Neural cell (in vitro differentiated cells): ENCODE results near the gene PRSS33. TPM values are rescaled to one million over a fixed set of nuclear protein-coding genes. Genes with fewer than 3 reads are reported as not detected.

Source experiments
- H2AFZ ChIP-seq: fragments of 200-600, 300-800 bp; sonication (generic), shearing (Covaris generic); 2 replicates; pipeline ENCODE4 v1.6.0; 2014; ENCODE audit warnings: low read depth, mild to moderate bottlenecking, antibody characterized with exemption, low read length, moderate library complexity
- H3F3A ChIP-seq: fragments of 200-600 bp; shearing (Covaris generic); 2 replicates; pipeline ENCODE4 v1.6.1; 2016; ENCODE audit warnings: mild to moderate bottlenecking, moderate library complexity, mixed read lengths, antibody characterized with exemption, low read length; ENCODE audit not compliant: insufficient read depth, poor library complexity, severe bottlenecking
- H3K27ac ChIP-seq: fragments of 200-600, 300-800 bp; sonication (generic), shearing (Covaris generic); 2 replicates; pipeline ENCODE4 v1.5.1; 2014; ENCODE audit warnings: mild to moderate bottlenecking, low read length, moderate library complexity
- H3K27me3 ChIP-seq: fragments of 300-800, 200-600 bp; sonication (generic), shearing (Covaris generic); 2 replicates; pipeline ENCODE4 v1.6.0; 2014; ENCODE audit warnings: mild to moderate bottlenecking, low read depth, low read length, moderate library complexity; ENCODE audit not compliant: insufficient read depth
- H3K36me3 ChIP-seq: fragments of 300-800, 200-600 bp; sonication (generic), shearing (Covaris generic); 2 replicates; pipeline ENCODE4 v1.5.1; 2014; ENCODE audit warnings: mild to moderate bottlenecking, antibody characterized with exemption, low read length, moderate library complexity; ENCODE audit not compliant: insufficient read depth
- H3K4me2 ChIP-seq: fragments of 300-800, 200-600 bp; sonication (generic), shearing (Covaris generic); 2 replicates; pipeline ENCODE4 v1.6.0; 2014; ENCODE audit warnings: mild to moderate bottlenecking, low read length
- H3K4me3 ChIP-seq: fragments of 300-800, 200-600 bp; sonication (generic), shearing (Covaris generic); 2 replicates; pipeline ENCODE4 v1.5.1; 2014; ENCODE audit warnings: mild to moderate bottlenecking, low read length, moderate library complexity
- H3K79me2 ChIP-seq: fragments of 200-600 bp; shearing (Covaris generic); replicated peaks from 2 replicates; pipeline ENCODE4 v1.6.0; 2014; ENCODE audit warnings: mild to moderate bottlenecking, low read length, moderate library complexity; ENCODE audit not compliant: insufficient read depth
- H3K9ac ChIP-seq: fragments of 300-800, 200-600 bp; sonication (generic), shearing (Covaris generic); 2 replicates; pipeline ENCODE4 v1.6.1; 2016; ENCODE audit warnings: mild to moderate bottlenecking, low read length, mixed read lengths
- H3K9me2 ChIP-seq: fragments of 200-600 bp; shearing (Covaris generic); 2 replicates; pipeline ENCODE4 v1.6.1; 2016; ENCODE audit warnings: mild to moderate bottlenecking, low read length, mixed read lengths; ENCODE audit not compliant: insufficient read depth
- H3K9me3 ChIP-seq: fragments of 200-600, 300-800 bp; sonication (generic), shearing (Covaris generic); 2 replicates; pipeline ENCODE4 v1.6.1; 2016; ENCODE audit warnings: mild to moderate bottlenecking, mixed run types, low read length, moderate library complexity, mixed read lengths
- H4K20me1 ChIP-seq: fragments of 200-600 bp; shearing (Covaris generic); 2 replicates; pipeline ENCODE4 v1.6.1; 2016; ENCODE audit warnings: mild to moderate bottlenecking, mixed run types; ENCODE audit not compliant: insufficient read depth
- EP300 ChIP-seq: fragments of 450-650 bp; conservative IDR thresholded peaks from 2 replicates; pipeline ENCODE4 v1.6.1; 2014; ENCODE audit warnings: antibody characterized with exemption, mild to moderate bottlenecking, moderate library complexity; ENCODE audit not compliant: poor library complexity, severe bottlenecking
- EZH2 ChIP-seq: fragments of 200-600, 300-800 bp; shearing (Covaris generic), sonication (generic); IDR thresholded peaks from 2 replicates; pipeline ENCODE4 v1.6.1; 2014; ENCODE audit warnings: antibody characterized with exemption, low read length, borderline replicate concordance, mild to moderate bottlenecking; ENCODE audit not compliant: insufficient read depth, poor library complexity, severe bottlenecking
- MXI1 ChIP-seq: fragments of 450-650 bp; conservative IDR thresholded peaks from 2 replicates; pipeline ENCODE4 v1.6.1; 2014; ENCODE audit warnings: antibody characterized with exemption, mild to moderate bottlenecking; ENCODE audit not compliant: poor library complexity, severe bottlenecking
- POLR2AphosphoS5 ChIP-seq: IDR thresholded peaks from 2 replicates; pipeline ENCODE4 v1.6.1; 2012
- RAD21 ChIP-seq: fragments of 450-650 bp; conservative IDR thresholded peaks from 2 replicates; pipeline ENCODE4 v1.6.1; 2014; ENCODE audit warnings: antibody characterized with exemption, mild to moderate bottlenecking, moderate library complexity
- REST ChIP-seq: IDR thresholded peaks from 2 replicates; pipeline ENCODE4 v1.6.1; 2012; ENCODE audit warnings: borderline replicate concordance
- SMC3 ChIP-seq: fragments of 450-650 bp; conservative IDR thresholded peaks from 2 replicates; pipeline ENCODE4 v1.6.1; 2014; ENCODE audit warnings: antibody characterized with exemption, mild to moderate bottlenecking, moderate library complexity; ENCODE audit not compliant: poor library complexity
- TAF1 ChIP-seq: IDR thresholded peaks from 2 replicates; pipeline ENCODE4 v1.6.1; 2012; ENCODE audit warnings: low read depth
- polyA plus RNA-seq: library from polyadenylated mRNA; depleted of rRNA; stranded (reverse); fragments of >200 nt; gene quantifications from 2 replicates; pipeline ENCODE4 v1.2.3, GENCODE V29; 2014
- TF ChIP-seq, protein P1 (sequence below): fragments of 450-650 bp; IDR thresholded peaks from 2 replicates; pipeline ENCODE4 v1.5.1; 2014; ENCODE audit warnings: antibody characterized with exemption, mild to moderate bottlenecking, moderate library complexity; ENCODE audit not compliant: poor library complexity, severe bottlenecking

The PRSS33 gene
- polyA plus RNA-seq, 1 donor from 2014 or later = not detected

- H2AFZ ChIP-seq = no peak overlapping the region
- H3K9ac ChIP-seq = no peak overlapping the region
- H3K9me2 ChIP-seq = no peaks in the 10 kb centered on the region
- TF ChIP-seq RAD21 (no peak), REST (no peak), EZH2 (no peak), MXI1 (no peak), TAF1 (no peak), EP300 (no peak), SMC3 (no peak), POLR2AphosphoS5 (no peak)
- TF ChIP-seq, protein P1, sequence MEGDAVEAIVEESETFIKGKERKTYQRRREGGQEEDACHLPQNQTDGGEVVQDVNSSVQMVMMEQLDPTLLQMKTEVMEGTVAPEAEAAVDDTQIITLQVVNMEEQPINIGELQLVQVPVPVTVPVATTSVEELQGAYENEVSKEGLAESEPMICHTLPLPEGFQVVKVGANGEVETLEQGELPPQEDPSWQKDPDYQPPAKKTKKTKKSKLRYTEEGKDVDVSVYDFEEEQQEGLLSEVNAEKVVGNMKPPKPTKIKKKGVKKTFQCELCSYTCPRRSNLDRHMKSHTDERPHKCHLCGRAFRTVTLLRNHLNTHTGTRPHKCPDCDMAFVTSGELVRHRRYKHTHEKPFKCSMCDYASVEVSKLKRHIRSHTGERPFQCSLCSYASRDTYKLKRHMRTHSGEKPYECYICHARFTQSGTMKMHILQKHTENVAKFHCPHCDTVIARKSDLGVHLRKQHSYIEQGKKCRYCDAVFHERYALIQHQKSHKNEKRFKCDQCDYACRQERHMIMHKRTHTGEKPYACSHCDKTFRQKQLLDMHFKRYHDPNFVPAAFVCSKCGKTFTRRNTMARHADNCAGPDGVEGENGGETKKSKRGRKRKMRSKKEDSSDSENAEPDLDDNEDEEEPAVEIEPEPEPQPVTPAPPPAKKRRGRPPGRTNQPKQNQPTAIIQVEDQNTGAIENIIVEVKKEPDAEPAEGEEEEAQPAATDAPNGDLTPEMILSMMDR = no peak
- H3K27ac ChIP-seq = no peak overlapping the region
- H3K27me3 ChIP-seq = no peaks in the 10 kb centered on the region
- H3K4me3 ChIP-seq = no peak overlapping the region
- no peak overlapping the region for H3K4me2 ChIP-seq
- no peaks in the 10 kb centered on the region for H3K9me3 ChIP-seq
- H3K36me3 ChIP-seq = no peaks in the 10 kb centered on the region
- H4K20me1 ChIP-seq = no peaks in the 10 kb centered on the region
- H3K79me2 ChIP-seq = peaks cover 13% of the 10 kb centered on the region
- H3F3A ChIP-seq = peaks cover 3% of the 10 kb centered on the region
These were observed 38.5 kb downstream of the PRSS33 start for GRCh38 chr16:2748757-2749455.

DNA sequence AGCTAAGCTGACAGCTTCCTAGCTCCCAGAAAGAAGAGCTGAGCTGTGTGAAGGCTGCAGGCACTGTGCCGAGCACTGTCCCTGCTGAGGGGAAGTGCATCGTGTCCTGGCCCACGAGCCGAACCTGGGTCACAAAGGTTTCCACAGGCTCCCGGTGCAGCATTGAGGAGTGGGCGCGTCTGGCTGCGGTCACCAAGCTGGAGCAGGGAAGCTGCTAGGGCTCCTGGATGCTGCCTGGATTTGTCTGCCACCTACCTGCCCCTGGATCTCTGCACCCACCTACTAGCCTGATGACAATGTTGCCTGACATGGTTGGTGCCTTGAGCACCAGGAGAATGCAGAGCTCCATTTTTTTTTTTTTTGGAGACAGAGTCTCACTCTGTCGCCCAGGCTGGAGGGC, 41.4 kb downstream of the PRSS33 start:
- H2AFZ ChIP-seq = no peak overlapping the region
- no peaks in the 10 kb centered on the region for H3K36me3 ChIP-seq

More for the DNA sequence above, 41.4 kb downstream of the PRSS33 start:
- H3K9ac ChIP-seq = no peak overlapping the region
- no peak overlapping the region for H3K4me2 ChIP-seq
- TF ChIP-seq RAD21 = no peak
- TF ChIP-seq TAF1 = no peak
- no peak for TF ChIP-seq EZH2
- TF ChIP-seq EP300 = no peak
- TF ChIP-seq REST = no peak
- TF ChIP-seq POLR2AphosphoS5 = no peak
- TF ChIP-seq SMC3 = no peak
- no peak for TF ChIP-seq MXI1
- TF ChIP-seq, protein P1 = no peak
- no peak overlapping the region for H3K4me3 ChIP-seq
- no peaks in the 10 kb centered on the region for H3K9me2 ChIP-seq
- H4K20me1 ChIP-seq = no peaks in the 10 kb centered on the region
- no peak overlapping the region for H3K27ac ChIP-seq
- H3K9me3 ChIP-seq = no peaks in the 10 kb centered on the region
- no peaks in the 10 kb centered on the region for H3F3A ChIP-seq
- H3K79me2 ChIP-seq = peaks cover 3% of the 10 kb centered on the region
- H3K27me3 ChIP-seq = no peaks in the 10 kb centered on the region
